Measurements from ENCODE around the gene ETFA. TPM values are rescaled to one million over a fixed set of nuclear protein-coding genes. Genes with fewer than 3 reads are reported as not detected.
A peak's percentile ranks its signal among the peaks of the same experiment; 100 is the strongest.
"Not testable (repeated sequence)": the region's sequence is repeated elsewhere in the genome, so short reads cannot be mapped to it uniquely, and the experiment has no call there.

ETFA gene
- total RNA-seq, 2 experiments from 2014 or later = 84.8 to 146 TPM

GRCh38 chr15:76267077-76267476 is 44.2 kb downstream of the ETFA start:
- TF ChIP-seq EZH2phosphoT487 (IDR thresholded peaks at IDR 0.05; ENCODE audit: borderline replicate concordance, low read depth, low read length) (no peak), CTCF (conservative IDR thresholded peaks at IDR 0.05; ENCODE audit: low read length) (no peak)
- Histone ChIP-seq H3K79me2 (ENCODE audit: insufficient read depth, low read depth, low read length) (no peaks in the 10 kb centered on the region), H3K4me2 (ENCODE audit: low read length) (no peak overlapping the region), H4K20me1 (ENCODE audit: insufficient read depth, low read length) (no peaks in the 10 kb centered on the region), H3K4me3 (ENCODE audit: low read depth, low read length, poor library complexity, severe bottlenecking) (no peak overlapping the region), H2AFZ (ENCODE audit: low read length) (no peak overlapping the region), H3K9me3 (ENCODE audit: low read length) (peaks cover 57% of the 10 kb centered on the region), H3K4me1 (ENCODE audit: insufficient read depth, low read length, poor library complexity, severe bottlenecking) (peaks cover 3% of the 10 kb centered on the region), H3K27ac (ENCODE audit: low read depth, low read length, poor library complexity, severe bottlenecking) (no peak overlapping the region), H3K9me2 (ENCODE audit: insufficient read depth, low read length) (no peaks in the 10 kb centered on the region), H3K36me3 (ENCODE audit: insufficient read depth, low read length) (peaks cover 100% of the 10 kb centered on the region)
- ChIA-PET CTCF (ENCODE audit: unreplicated experiment) (no interaction called here), POLR2A (no interaction called here)
- intact Hi-C loops (cut with micrococcal nuclease; ENCODE audit: unreplicated experiment) = no loop called here
- peak; percentile 5 for DNase-seq (ENCODE audit: low spot score)
- BruUV-seq (replicated peaks) = no TSS peak

GRCh38 chr15:76265769-76266168 is 45.5 kb downstream of the ETFA start:
- H2AFZ ChIP-seq (ENCODE audit: low read length); DNase-seq (ENCODE audit: low spot score): not testable (repeated sequence)

DNA sequence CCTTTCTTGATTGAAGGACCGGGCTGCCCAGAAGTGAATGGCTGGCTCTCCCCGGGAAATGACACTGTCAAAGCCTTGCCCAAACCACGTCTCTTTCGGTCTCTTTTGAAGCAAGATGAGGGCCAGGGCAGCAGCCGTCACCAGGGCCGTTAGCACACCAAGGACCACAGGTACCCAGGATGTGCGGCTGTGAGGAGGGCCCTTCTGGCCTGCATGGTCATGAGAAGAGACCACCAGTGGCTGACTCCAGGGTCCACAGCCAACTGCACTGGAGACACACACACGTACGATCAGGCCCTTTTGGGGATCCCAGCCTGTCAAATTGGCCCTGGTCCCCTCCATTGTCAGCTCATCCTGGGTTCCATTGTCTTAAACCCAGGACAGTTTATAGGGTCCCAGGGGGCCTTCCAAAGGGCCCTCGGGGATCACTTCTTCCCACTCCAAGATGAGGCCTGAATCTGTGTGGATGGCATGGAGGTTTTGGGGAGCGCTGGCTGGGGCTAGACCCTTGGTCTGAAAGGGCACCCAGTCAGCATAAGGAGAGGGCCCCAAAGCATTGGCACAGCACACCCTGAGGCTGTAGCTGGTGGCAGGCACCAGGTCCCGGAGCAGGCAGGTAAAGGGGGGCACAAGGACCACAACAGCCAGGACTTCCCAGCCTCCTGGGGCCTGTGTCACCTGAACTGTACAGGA is 50.9 kb downstream of the ETFA start:
- no peak for DNase-seq (ENCODE audit: low spot score)
- H3K9me3 ChIP-seq (ENCODE audit: low read length) = peaks cover 28% of the 10 kb centered on the region
- H2AFZ ChIP-seq (ENCODE audit: low read length) = no peak overlapping the region
- no peaks in the 10 kb centered on the region for H4K20me1 ChIP-seq (ENCODE audit: insufficient read depth, low read length)
- no peak for TF ChIP-seq EZH2phosphoT487 (IDR thresholded peaks at IDR 0.05; ENCODE audit: borderline replicate concordance, low read depth, low read length)
- no peak for TF ChIP-seq CTCF (conservative IDR thresholded peaks at IDR 0.05; ENCODE audit: low read length)
- H3K36me3 ChIP-seq (ENCODE audit: insufficient read depth, low read length) = peaks cover 86% of the 10 kb centered on the region
- H3K27ac ChIP-seq (ENCODE audit: low read depth, low read length, poor library complexity, severe bottlenecking) = no peak overlapping the region
- no TSS peak for BruUV-seq (replicated peaks)
- no peaks in the 10 kb centered on the region for H3K9me2 ChIP-seq (ENCODE audit: insufficient read depth, low read length)
- CTCF ChIA-PET (ENCODE audit: unreplicated experiment) = no interaction called here
- POLR2A ChIA-PET = interaction anchor here (0.6 kb wide), 1 partner anchor 50 kb away, joined by 3 read pairs; no protein-coding TSS in a partner anchor
- H3K79me2 ChIP-seq (ENCODE audit: insufficient read depth, low read depth, low read length) = no peaks in the 10 kb centered on the region
- no peak overlapping the region for H3K4me2 ChIP-seq (ENCODE audit: low read length)
- H3K4me3 ChIP-seq (ENCODE audit: low read depth, low read length, poor library complexity, severe bottlenecking) = no peak overlapping the region
- intact Hi-C loops (cut with micrococcal nuclease; ENCODE audit: unreplicated experiment) = no loop called here
- H3K4me1 ChIP-seq (ENCODE audit: insufficient read depth, low read length, poor library complexity, severe bottlenecking) = no peaks in the 10 kb centered on the region

More at GRCh38 chr15:76265769-76266168, 45.5 kb downstream of the ETFA start:
- BruUV-seq (replicated peaks); H3K9me2 ChIP-seq (ENCODE audit: insufficient read depth, low read length); intact Hi-C loops (cut with micrococcal nuclease; ENCODE audit: unreplicated experiment); H3K4me2 ChIP-seq (ENCODE audit: low read length); H3K27ac ChIP-seq (ENCODE audit: low read depth, low read length, poor library complexity, severe bottlenecking); H3K4me3 ChIP-seq (ENCODE audit: low read depth, low read length, poor library complexity, severe bottlenecking); H3K4me1 ChIP-seq (ENCODE audit: insufficient read depth, low read length, poor library complexity, severe bottlenecking); CTCF ChIA-PET (ENCODE audit: unreplicated experiment); POLR2A ChIA-PET; H3K79me2 ChIP-seq (ENCODE audit: insufficient read depth, low read depth, low read length); H4K20me1 ChIP-seq (ENCODE audit: insufficient read depth, low read length): not testable (repeated sequence)
- peaks cover 100% of the 10 kb centered on the region for H3K36me3 ChIP-seq (ENCODE audit: insufficient read depth, low read length)
- H3K9me3 ChIP-seq (ENCODE audit: low read length) = peaks cover 63% of the 10 kb centered on the region

Data from OCI-LY7 (cell line).